Keratinocyte (primary cell): ENCODE measurements around the gene DGLUCY.

Source experiments
- CTCF ChIP-seq, 3 experiments: IDR thresholded peaks in 1 of 3; conservative IDR thresholded peaks in 1 of 3; optimal IDR thresholded peaks in 1 of 3; 2 replicates in 2 of 3; 3 replicates in 1 of 3; pipeline versions ENCODE3 to v1.5.1; 2011; ENCODE audit warnings: low read length in 3 of 3, mild to moderate bottlenecking in 3 of 3, moderate library complexity in 2 of 3, control low read depth in 1 of 3, inconsistent platforms in 1 of 3; ENCODE audit not compliant: insufficient read depth in 2 of 3; ENCODE audit errors: extremely low read depth in 1 of 3
- EZH2 ChIP-seq: IDR thresholded peaks from one replicate; pipeline ENCODE4 v1.6.1; 2012; ENCODE audit warnings: inconsistent platforms, mild to moderate bottlenecking, low read length, moderate library complexity

- TF ChIP-seq EZH2 (no peak), CTCF (optimal IDR thresholded peaks at IDR 0.05 in 1 of 3, IDR thresholded peaks at IDR 0.05 in 1 of 3, conservative IDR thresholded peaks at IDR 0.05 in 1 of 3; ENCODE audit: extremely low read depth in 1 of 3, insufficient read depth in 2 of 3, low read length in 3 of 3) (no peak)
These were observed 150.6 kb downstream of the DGLUCY start for GRCh38 chr14:91264151-91265150.
